DOHH2 (cell line): ENCODE data around the gene MID2.

Source experiments
- EZH2phosphoT487 ChIP-seq: fragments of 200-600 bp; sonication (generic); IDR thresholded peaks from 2 replicates; pipeline ENCODE4 v1.6.1; 2017; ENCODE audit warnings: borderline replicate concordance, mild to moderate bottlenecking, antibody characterized with exemption, low read length, moderate library complexity, mixed read lengths
- TF ChIP-seq, protein P1 (sequence below): fragments of 200-600 bp; sonication (generic); IDR thresholded peaks from one replicate; pipeline ENCODE4 v1.5.1; 2014; ENCODE audit warnings: antibody characterized with exemption, mild to moderate bottlenecking, low read depth, low read length; ENCODE audit not compliant: poor library complexity, severe bottlenecking

DNA sequence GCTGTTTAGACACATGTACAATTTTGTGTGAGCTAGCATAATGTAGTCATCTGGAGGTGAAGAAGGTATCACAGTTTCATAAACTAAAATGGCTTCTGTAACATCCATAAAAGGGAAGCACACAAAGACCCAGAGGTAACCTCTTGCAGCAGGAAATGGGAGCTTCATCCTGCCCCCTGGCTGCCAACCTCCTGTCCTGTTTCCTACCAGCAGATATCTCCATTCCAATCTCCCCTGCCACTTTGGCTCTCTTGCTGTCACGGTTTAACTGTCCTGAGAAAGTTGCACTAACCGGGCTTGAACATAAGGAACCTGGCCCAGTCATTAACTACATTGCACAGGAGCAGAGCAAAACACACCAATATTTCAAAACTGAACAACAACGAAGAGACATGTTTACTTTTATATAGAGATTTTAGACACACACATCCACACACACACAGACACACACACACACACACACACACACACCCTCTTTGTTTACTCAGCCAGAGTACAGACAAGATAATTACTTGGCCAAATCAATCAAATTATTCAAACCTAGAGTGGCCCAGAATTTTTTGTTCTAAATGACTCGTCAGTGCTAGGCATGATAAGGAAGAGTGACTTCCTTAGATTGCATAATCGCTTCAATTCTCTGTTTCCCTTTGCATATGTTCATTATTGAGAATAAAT lies 24.2 kb downstream of the MID2 start:
- TF ChIP-seq, protein P1, sequence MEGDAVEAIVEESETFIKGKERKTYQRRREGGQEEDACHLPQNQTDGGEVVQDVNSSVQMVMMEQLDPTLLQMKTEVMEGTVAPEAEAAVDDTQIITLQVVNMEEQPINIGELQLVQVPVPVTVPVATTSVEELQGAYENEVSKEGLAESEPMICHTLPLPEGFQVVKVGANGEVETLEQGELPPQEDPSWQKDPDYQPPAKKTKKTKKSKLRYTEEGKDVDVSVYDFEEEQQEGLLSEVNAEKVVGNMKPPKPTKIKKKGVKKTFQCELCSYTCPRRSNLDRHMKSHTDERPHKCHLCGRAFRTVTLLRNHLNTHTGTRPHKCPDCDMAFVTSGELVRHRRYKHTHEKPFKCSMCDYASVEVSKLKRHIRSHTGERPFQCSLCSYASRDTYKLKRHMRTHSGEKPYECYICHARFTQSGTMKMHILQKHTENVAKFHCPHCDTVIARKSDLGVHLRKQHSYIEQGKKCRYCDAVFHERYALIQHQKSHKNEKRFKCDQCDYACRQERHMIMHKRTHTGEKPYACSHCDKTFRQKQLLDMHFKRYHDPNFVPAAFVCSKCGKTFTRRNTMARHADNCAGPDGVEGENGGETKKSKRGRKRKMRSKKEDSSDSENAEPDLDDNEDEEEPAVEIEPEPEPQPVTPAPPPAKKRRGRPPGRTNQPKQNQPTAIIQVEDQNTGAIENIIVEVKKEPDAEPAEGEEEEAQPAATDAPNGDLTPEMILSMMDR = no peak
- TF ChIP-seq EZH2phosphoT487 = no peak
